Left lung (tissue), 10 donors: ENCODE data around the gene SULT6B1. TPM values are rescaled to one million over a fixed set of nuclear protein-coding genes. Genes with fewer than 3 reads are reported as not detected.

ENCODE experiments used
- ATAC-seq: fragments of 200-7000 bp; cut with Tn5 transposase; one replicate; pipeline ENCODE4 v1.9.1; 2020; ENCODE audit warnings: moderate library complexity
- DNase-seq, 4 donors: peaks; one replicate each; pipeline ENCODE4 v3.0.0-alpha.2; 2013 to 2020
- H3K27ac ChIP-seq, 2 donors: fragments of 200-600 bp; sonication (generic) in 1 of 2; one replicate each; pipeline versions ENCODE4 v1.5.0 to v1.8.0; 2020 to 2021
- H3K27me3 ChIP-seq, 2 donors: fragments of 200-600 bp; sonication (generic) in 1 of 2; one replicate each; pipeline versions ENCODE4 v1.5.0 to v1.8.0; 2020 to 2021
- H3K36me3 ChIP-seq, 2 donors: fragments of 200-600 bp; sonication (generic) in 1 of 2; one replicate each; pipeline versions ENCODE4 v1.5.0 to v1.8.0; 2020 to 2021
- H3K4me1 ChIP-seq, 2 donors: fragments of 200-600 bp; one replicate each; pipeline ENCODE4 v1.8.0; 2021
- H3K4me3 ChIP-seq, 2 donors: fragments of 200-600 bp; sonication (generic) in 1 of 2; one replicate each; pipeline versions ENCODE4 v1.5.0 to v1.8.0; 2020 to 2021; ENCODE audit warnings: mild to moderate bottlenecking in 1 of 2
- H3K9me3 ChIP-seq, 2 donors: fragments of 200-600 bp; sonication (generic) in 1 of 2; one replicate each; pipeline versions ENCODE4 v1.5.0 to v1.8.0; 2020 to 2021
- CTCF ChIP-seq, 2 donors: fragments of 200-600 bp; sonication (generic) in 1 of 2; IDR thresholded peaks; one replicate each; pipeline versions ENCODE4 v1.5.0 to v1.8.0; 2021; ENCODE audit warnings: antibody characterized with exemption in 2 of 2
- intact Hi-C, 2 donors: fragments of 100-400 bp; cut with DNase I; formaldehyde crosslinking; loops; one replicate each; pipeline versions ENCODE4 v1.11.2 to v1.14.2; 2022
- polyA plus RNA-seq, 6 donors: library from polyadenylated mRNA; unstranded; fragments of 120-200 nt; gene quantifications; one replicate each; pipeline ENCODE4 v1.2.1, GENCODE V29; 2013; ENCODE audit not compliant: insufficient read length in 6 of 6
- total RNA-seq, 2 donors: library from RNA; stranded (reverse); fragmentation: NEBNext Ultra II Directional; extraction: Animal tissue kit (Norgen Biotek cat#: 25700); gene quantifications; one replicate each; pipeline ENCODE4 v1.2.1, GENCODE V29; 2021
- donor health status: DM: no; HTN: yes; CAD: no.
- donor health status: DM: no; HTN: no; CAD: no.

The SULT6B1 gene
- total and polyA plus RNA-seq, 8 donors: 1.5 TPM; not detected in 7

DNA sequence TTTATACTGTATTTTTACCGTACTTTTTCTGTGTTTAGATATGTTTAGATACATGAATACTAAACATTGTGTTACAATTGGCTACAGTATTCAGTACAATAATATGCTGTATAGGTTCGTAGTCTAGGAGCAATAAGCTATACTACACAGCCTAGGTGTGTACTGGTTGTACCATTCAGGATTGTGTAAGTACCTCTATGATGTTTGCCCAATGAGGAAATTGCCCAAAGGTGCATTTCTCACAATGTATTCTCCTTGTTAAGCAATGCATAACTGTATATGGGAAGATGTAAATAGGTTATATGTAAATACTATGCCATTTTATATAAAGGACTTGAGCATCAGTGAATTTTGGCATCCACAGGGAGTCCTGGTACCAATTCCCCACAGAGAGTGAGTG, 42.4 kb downstream of the SULT6B1 start:
- H3K4me3 ChIP-seq: no peak overlapping the region
- H3K9me3 ChIP-seq: no peaks in the 10 kb centered on the region
- peaks cover 0 to 78% of the 10 kb centered on the region in 2 donors for H3K36me3 ChIP-seq
- ATAC-seq (no peak), DNase-seq (no peak)
- H3K4me1 ChIP-seq: peaks cover 0 to 19% of the 10 kb centered on the region in 2 donors
- peak overlapping the region in 1 of 2 donors; percentile 33 for H3K27ac ChIP-seq
- intact Hi-C loops: no loop called here
- TF ChIP-seq CTCF (IDR thresholded peaks at IDR 0.05): no peak
- no peaks in the 10 kb centered on the region for H3K27me3 ChIP-seq

DNA sequence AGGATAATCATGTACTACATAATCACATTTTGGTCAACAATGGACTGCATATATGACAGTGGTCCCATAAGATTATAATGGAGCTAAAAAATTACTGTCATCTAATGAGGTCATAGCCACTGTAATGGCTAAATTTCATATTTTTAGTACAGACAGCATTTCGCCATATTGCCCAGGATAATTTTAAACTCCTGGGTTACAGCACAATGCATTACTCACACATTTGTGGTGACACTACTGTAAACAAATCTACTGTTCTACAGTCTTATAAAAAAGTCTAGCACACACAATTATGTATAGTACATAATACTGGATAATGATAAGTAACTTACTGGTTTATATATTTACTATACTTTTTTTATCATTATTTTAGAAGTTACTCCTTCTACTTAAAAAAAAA, 44.5 kb downstream of the SULT6B1 start:
- no peaks in the 10 kb centered on the region for H3K9me3 ChIP-seq
- no peaks in the 10 kb centered on the region for H3K27me3 ChIP-seq
- no peak for TF ChIP-seq CTCF (IDR thresholded peaks at IDR 0.05)
- no peak overlapping the region for H3K27ac ChIP-seq
- H3K4me1 ChIP-seq: no peaks in the 10 kb centered on the region
- H3K36me3 ChIP-seq: peaks cover 0 to 99% of the 10 kb centered on the region in 2 donors
- no peak overlapping the region for H3K4me3 ChIP-seq
- no peak for ATAC-seq
- intact Hi-C loops: no loop called here
- no peak for DNase-seq

DNA sequence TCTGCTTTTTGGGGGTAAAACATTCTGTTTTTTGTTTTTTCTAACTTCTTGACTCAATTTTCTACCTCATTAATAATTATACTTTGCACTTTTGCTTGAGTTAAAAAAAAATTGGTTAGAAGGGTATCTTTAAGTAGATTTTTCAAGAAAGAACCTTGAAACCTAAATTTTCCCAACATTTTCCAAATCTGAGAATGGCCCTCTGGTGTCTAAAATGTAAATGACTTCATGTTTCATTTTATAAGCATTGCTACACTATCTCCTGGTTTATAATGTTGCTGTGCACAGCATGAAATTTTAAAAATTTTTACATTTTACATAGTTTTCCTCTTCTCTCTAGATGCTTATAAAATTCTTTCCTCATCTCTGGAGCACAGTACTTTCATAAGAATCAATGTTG, 45.9 kb downstream of the SULT6B1 start:
- Histone ChIP-seq H3K36me3 (peaks cover 0 to 100% of the 10 kb centered on the region in 2 donors), H3K4me1 (no peaks in the 10 kb centered on the region), H3K9me3 (no peaks in the 10 kb centered on the region), H3K27me3 (no peaks in the 10 kb centered on the region), H3K4me3 (no peak overlapping the region), H3K27ac (no peak overlapping the region)
- intact Hi-C loops: no loop called here
- ATAC-seq: no peak
- no peak for TF ChIP-seq CTCF (IDR thresholded peaks at IDR 0.05)
- DNase-seq: no peak

DNA sequence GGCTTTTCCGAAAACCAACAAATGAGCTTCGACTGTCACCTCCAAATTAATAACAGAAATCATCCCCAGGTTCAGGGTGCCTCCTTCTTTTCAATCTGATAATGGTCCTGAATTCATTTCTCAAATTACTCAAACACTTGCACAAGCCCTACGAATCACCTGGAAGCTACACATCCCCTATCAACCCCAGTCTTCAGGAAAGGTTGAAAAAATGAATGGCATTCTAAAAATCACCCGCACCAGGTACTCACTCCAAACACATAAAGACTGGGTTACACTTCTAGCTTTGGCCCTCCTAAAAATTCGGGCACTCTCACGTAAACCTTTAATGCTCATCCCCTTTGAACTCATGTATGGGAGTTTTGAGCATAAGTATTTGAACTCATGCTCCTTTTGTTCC, 55.6 kb downstream of the SULT6B1 start:
- ATAC-seq (no peak), DNase-seq (no peak)
- intact Hi-C loops: no loop called here
- peaks cover 0 to 100% of the 10 kb centered on the region in 2 donors for H3K36me3 ChIP-seq
- no peak overlapping the region for H3K4me3 ChIP-seq
- H3K27me3 ChIP-seq: no peaks in the 10 kb centered on the region
- no peak overlapping the region for H3K27ac ChIP-seq
- no peak for TF ChIP-seq CTCF (IDR thresholded peaks at IDR 0.05)
- H3K4me1 ChIP-seq: no peaks in the 10 kb centered on the region
- H3K9me3 ChIP-seq: no peaks in the 10 kb centered on the region

- H3K27ac ChIP-seq: no peak overlapping the region
- intact Hi-C loops: no loop called here
- TF ChIP-seq CTCF (IDR thresholded peaks at IDR 0.05): no peak
Measured at GRCh38 chr2:37125416-37125815, 63.1 kb downstream of the SULT6B1 start.

More at GRCh38 chr2:37125416-37125815, 63.1 kb downstream of the SULT6B1 start:
- H3K4me1 ChIP-seq: no peaks in the 10 kb centered on the region
- H3K4me3 ChIP-seq: no peak overlapping the region
- no peak for ATAC-seq
- no peaks in the 10 kb centered on the region for H3K27me3 ChIP-seq
- DNase-seq: no peak
- H3K36me3 ChIP-seq: peaks cover 0 to 95% of the 10 kb centered on the region in 2 donors
- H3K9me3 ChIP-seq: no peaks in the 10 kb centered on the region
